ENCODE measurements around the gene ZNF497.
"Not testable (repeated sequence)": the region's sequence is repeated elsewhere in the genome, so short reads cannot be mapped to it uniquely, and the experiment has no call there.

Gene ZNF497

GRCh38 chr19:58310685-58311084, 51.9 kb downstream of the ZNF497 start:
- not testable (repeated sequence) for DNase-seq (ENCODE audit: low spot score)

- no peak for DNase-seq (ENCODE audit: low spot score)
These were observed 54.8 kb downstream of the ZNF497 start for GRCh38 chr19:58307736-58308135.

- DNase-seq (ENCODE audit: low spot score), result no peak
These were observed 56.6 kb downstream of the ZNF497 start for GRCh38 chr19:58305932-58306323.

GRCh38 chr19:58305065-58305931, 57.3 kb downstream of the ZNF497 start, which contains the start of gene ERVK3-1:
Gene ERVK3-1, plus strand, starts transcription at chr19:58305377. Its CDS starts 6,792 bp downstream, at chr19:58312169.
- DNase-seq (ENCODE audit: low spot score), result peak; percentile 98

GRCh38 chr19:58304748-58305064, 57.8 kb downstream of the ZNF497 start:
- no peak for DNase-seq (ENCODE audit: low spot score)
